ENCODE results near the gene MACF1.

- TF ChIP-seq CTCF (conservative IDR thresholded peaks at IDR 0.05): no peak
- TF ChIP-seq EZH2 (IDR thresholded peaks at IDR 0.05; ENCODE audit: low read depth): no peak
These were observed 254.5 kb downstream of the MACF1 start for GRCh38 chr1:39458991-39459390.

All from PC-9 (cell line).